Testis (tissue), 3 donors: Measurements from ENCODE around the gene GPC3. TPM values are rescaled to one million over a fixed set of nuclear protein-coding genes. Genes with fewer than 3 reads are reported as not detected.

Source experiments
- DNase-seq: peaks from one replicate; pipeline ENCODE4 v3.0.0-alpha.2; 2019
- H3K27ac ChIP-seq, 2 donors: fragments of 200-600 bp; sonication (generic); one replicate each; pipeline ENCODE4 v1.5.1; 2019
- H3K27me3 ChIP-seq: fragments of 200-600 bp; sonication (generic); one replicate; pipeline ENCODE4 v1.5.1; 2019
- H3K36me3 ChIP-seq: fragments of 200-600 bp; sonication (generic); one replicate; pipeline ENCODE4 v1.5.1; 2017; ENCODE audit warnings: low read depth; ENCODE audit errors: missing control alignments
- H3K4me1 ChIP-seq: fragments of 200-600 bp; sonication (generic); one replicate; pipeline ENCODE4 v1.5.1; 2019
- H3K4me3 ChIP-seq, 2 donors: fragments of 200-600 bp; sonication (generic); one replicate each; pipeline ENCODE4 v1.5.1; 2017 to 2019
- H3K9me3 ChIP-seq: fragments of 200-600 bp; sonication (generic); one replicate; pipeline ENCODE4 v1.5.1; 2017
- POLR2A ChIP-seq: fragments of 450-650 bp; IDR thresholded peaks from one replicate; pipeline ENCODE4 v1.6.1; 2017; ENCODE audit warnings: antibody characterized with exemption, mild to moderate bottlenecking, moderate library complexity
- WGBS, 2 donors: methylation state at CpG; one replicate each; pipeline ENCODE4 v1.1.5; 2018; 5-methylcytosine and 5-hydroxymethylcytosine counted together
- intact Hi-C: fragments of 100-400 bp; cut with DNase I; formaldehyde crosslinking; loops from one replicate; pipeline ENCODE4 v1.15.1; 2023; ENCODE audit warnings: low total_unique reads
- polyA plus RNA-seq: library from polyadenylated mRNA; stranded (reverse); fragments of 350-450 nt; fragmentation: Illumina TruSeq; extraction: RNeasy Lipid Tissue Mini Kit (QIAGEN cat#74804); gene quantifications from one replicate; pipeline ENCODE4 v1.2.3, GENCODE V29; 2014; ENCODE audit warnings: low read depth, low replicate concordance; ENCODE audit not compliant: insufficient read depth
- total RNA-seq, 2 donors: library from RNA; depleted of rRNA; stranded (reverse); fragments of >200 nt; gene quantifications; one replicate each; pipeline ENCODE4 v1.2.3, GENCODE V29; 2016
- TF ChIP-seq, protein P1 (sequence below), 3 experiments: fragments of 450-650 bp in 2 of 3; fragments of 200-600 bp in 1 of 3; sonication (generic) in 1 of 3; IDR thresholded peaks; one replicate each; pipeline ENCODE4 v1.5.1; 2016 to 2019; ENCODE audit warnings: antibody characterized with exemption in 3 of 3, mild to moderate bottlenecking in 2 of 3, moderate library complexity in 1 of 3

The GPC3 gene
- total and polyA plus RNA-seq, 3 donors from 2014 or later: 4.9 to 12.9 (median 5.4) TPM

DNA sequence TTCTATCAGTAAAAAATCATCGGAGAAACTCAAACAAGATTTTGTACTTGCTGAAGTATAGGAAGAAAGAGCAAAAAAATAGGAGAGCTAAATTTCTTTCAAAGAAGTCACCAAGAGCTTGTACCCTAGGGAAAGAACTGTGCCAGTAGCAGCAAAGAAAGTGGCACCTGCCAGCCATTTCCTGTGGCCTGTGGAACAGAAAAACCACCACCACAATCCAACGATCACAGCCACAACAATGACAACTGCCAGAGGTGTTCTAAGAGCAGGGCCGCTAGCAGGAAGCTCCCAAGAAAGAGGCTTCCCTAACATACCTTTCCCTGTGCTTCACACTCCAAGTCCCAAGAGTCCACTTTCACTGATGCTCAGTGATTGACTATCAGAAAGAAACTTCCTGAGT is 304.0 kb downstream of the GPC3 start:
- Histone ChIP-seq H3K9me3 (no peaks in the 10 kb centered on the region), H3K27ac (no peak overlapping the region), H3K36me3 (no peaks in the 10 kb centered on the region), H3K4me3 (no peak overlapping the region), H3K27me3 (no peaks in the 10 kb centered on the region), H3K4me1 (no peaks in the 10 kb centered on the region)
- intact Hi-C loops: no loop called here
- TF ChIP-seq POLR2A: no peak
- TF ChIP-seq, protein P1, sequence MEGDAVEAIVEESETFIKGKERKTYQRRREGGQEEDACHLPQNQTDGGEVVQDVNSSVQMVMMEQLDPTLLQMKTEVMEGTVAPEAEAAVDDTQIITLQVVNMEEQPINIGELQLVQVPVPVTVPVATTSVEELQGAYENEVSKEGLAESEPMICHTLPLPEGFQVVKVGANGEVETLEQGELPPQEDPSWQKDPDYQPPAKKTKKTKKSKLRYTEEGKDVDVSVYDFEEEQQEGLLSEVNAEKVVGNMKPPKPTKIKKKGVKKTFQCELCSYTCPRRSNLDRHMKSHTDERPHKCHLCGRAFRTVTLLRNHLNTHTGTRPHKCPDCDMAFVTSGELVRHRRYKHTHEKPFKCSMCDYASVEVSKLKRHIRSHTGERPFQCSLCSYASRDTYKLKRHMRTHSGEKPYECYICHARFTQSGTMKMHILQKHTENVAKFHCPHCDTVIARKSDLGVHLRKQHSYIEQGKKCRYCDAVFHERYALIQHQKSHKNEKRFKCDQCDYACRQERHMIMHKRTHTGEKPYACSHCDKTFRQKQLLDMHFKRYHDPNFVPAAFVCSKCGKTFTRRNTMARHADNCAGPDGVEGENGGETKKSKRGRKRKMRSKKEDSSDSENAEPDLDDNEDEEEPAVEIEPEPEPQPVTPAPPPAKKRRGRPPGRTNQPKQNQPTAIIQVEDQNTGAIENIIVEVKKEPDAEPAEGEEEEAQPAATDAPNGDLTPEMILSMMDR (IDR thresholded peaks at IDR 0.05): no peak
- no peak for DNase-seq
- WGBS, 2 donors: 70 to 88% methylated on average over 3 of the region's 3 CpGs

DNA sequence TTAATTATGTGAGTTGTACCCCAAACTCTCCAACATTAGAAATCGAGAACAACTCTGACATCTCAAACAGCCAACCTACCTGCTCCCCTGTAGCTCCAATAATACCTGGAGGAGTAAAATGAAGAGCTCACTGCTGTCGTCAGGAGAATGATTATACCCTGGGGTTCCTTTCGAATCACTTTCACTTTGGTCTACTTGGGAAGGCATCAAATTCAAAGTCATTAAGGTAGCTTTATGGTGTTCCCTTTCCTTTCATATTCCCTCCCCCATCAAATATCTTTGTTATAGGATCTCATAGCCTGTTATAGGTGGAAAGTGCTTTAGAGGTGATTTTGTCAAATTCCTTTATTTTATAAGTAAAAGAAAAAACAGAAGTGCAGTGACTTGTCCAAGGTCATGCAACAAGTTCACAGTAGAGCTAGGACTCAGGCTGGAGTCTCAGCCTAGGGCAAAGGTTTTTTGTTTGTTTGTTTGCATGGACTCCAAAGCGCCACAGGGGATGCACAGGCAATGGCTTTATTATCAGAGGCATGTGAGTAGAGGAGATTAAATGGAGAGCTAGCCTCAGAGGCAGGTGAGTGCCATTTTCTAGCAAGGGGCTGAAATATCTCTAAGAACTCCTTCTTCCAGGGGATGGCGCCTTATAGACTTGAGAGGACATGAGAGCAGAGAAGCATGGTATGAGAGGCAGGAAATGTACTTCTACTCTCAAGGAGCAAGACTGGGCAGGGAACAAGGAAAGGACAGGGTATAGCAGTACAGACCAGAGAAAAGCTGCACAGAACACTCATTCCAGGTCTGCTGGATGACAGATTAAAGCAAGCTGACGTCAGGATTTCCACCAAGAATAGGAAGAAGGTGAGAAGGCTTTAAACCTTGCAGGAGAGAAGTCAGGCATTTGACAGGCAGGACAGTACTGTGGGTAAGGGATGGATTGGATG is 308.0 kb downstream of the GPC3 start:
- Histone ChIP-seq H3K36me3 (no peaks in the 10 kb centered on the region), H3K27ac (no peak overlapping the region), H3K9me3 (no peaks in the 10 kb centered on the region), H3K4me3 (no peak overlapping the region), H3K4me1 (no peaks in the 10 kb centered on the region), H3K27me3 (no peaks in the 10 kb centered on the region)
- WGBS, 2 donors: 94 to 96% methylated on average over 6 of the region's 6 CpGs
- DNase-seq: no peak
- intact Hi-C loops: no loop called here
- TF ChIP-seq POLR2A: no peak
- TF ChIP-seq, protein P1 (IDR thresholded peaks at IDR 0.05): no peak

DNA sequence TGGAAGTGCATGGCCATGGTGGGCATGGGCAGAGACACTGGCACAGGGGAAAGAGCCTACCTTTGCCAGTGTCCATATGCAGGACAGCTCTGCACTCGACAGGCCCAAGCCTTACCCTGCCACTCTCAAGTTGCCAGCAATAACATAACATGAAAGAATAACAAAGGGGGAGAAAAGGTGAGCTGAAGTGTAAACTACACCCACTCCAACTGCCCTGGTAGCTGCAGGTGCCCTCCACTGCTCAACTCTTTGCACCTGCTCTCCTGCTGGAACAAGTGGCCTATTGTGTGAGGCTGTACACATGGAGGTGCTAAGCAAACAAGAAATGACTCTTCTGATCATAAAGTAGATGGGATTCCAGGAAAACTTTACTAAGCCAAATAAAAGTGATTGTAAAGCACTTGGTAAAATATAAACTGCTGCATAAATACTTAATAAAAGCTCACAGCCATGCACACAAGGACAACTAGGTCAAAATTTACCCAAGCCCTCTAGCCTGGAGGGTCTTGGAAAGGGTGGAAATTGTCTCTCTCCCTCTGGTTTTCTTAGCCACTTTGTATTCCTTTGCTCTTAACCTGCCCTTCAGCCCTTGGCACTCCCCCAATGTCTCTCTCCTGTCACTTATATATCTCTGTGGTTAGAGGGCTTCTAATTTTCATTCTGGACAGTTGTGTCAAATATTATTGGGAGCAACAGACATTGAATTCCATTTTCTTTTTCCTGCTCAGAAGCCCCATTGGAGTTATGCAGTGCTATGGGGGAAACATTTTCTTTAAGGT is 308.9 kb downstream of the GPC3 start:
- Histone ChIP-seq H3K36me3 (no peaks in the 10 kb centered on the region), H3K4me1 (no peaks in the 10 kb centered on the region), H3K27ac (no peak overlapping the region), H3K9me3 (no peaks in the 10 kb centered on the region), H3K27me3 (no peaks in the 10 kb centered on the region), H3K4me3 (no peak overlapping the region)
- DNase-seq: no peak
- 100% methylated on average over 1 of the region's 1 CpG for WGBS, 2 donors
- intact Hi-C loops: no loop called here
- TF ChIP-seq, protein P1 (IDR thresholded peaks at IDR 0.05): no peak
- TF ChIP-seq POLR2A: no peak

DNA sequence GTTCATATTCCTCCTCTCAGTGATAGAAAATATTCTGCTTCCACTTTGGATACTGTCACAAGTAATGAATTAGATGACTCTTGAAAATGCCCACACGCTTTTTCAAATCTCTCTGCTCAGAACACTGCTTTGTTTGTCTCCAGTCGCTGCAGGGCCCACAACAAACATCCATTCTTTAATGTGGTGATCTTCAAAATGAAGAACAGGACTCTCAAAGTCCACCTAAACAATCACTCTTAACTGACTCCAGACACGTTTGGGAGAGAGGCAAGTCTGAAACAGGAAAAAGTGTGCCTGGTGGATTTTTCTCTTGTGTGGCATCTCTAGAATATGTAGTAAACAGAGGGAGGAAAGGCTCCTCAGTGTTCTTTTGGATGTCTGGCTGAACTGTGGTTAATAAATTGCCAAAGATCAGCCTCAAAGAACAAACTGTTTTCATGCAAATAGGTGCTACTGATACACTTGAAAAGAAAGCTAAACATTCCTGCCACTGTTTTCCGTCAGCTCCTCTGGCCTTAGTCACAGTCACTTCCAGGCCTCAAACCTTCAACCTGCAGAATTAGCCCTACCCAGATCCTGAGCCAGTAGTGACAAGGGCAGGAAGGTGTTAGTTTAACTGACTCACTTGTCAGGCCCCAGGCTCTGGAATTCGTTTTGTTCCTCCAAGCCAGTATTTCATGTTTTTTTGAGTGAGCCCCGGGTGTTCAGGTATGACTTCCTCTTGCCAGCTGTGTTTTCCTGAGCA is 310.5 kb downstream of the GPC3 start:
- Histone ChIP-seq H3K36me3 (no peaks in the 10 kb centered on the region), H3K27me3 (no peaks in the 10 kb centered on the region), H3K27ac (no peak overlapping the region), H3K4me3 (no peak overlapping the region), H3K4me1 (no peaks in the 10 kb centered on the region), H3K9me3 (no peaks in the 10 kb centered on the region)
- 60 to 69% methylated on average over 5 to 6 of the region's 6 CpGs for WGBS, 2 donors
- TF ChIP-seq POLR2A: no peak
- TF ChIP-seq, protein P1 (IDR thresholded peaks at IDR 0.05): no peak
- no peak for DNase-seq
- intact Hi-C loops: no loop called here
